ENCODE results near the gene TMIGD1.

GRCh38 chr17:30337393-30337999, 3.6 kb upstream of the TMIGD1 start:
- no peak for TF ChIP-seq FOXA1 (IDR thresholded peaks at IDR 0.05)
- no peak for TF ChIP-seq ELF4 (IDR thresholded peaks at IDR 0.05)
